NCI-H82 (cell line): ENCODE measurements around the gene ITPRIPL1.

ENCODE experiments used
- DNase-seq: peaks from one replicate; lab custom pipeline; 2025; lab: John Stamatoyannopoulos, UW

The ITPRIPL1 gene

GRCh38 chr2:96323849-96324248 lies 1.3 kb upstream of the ITPRIPL1 start:
- DNase-seq = no peak

GRCh38 chr2:96324721-96325040 lies 436 bp upstream of the ITPRIPL1 start:
- peak; percentile 64 for DNase-seq

GRCh38 chr2:96325884-96326255 lies 753 bp downstream of the ITPRIPL1 start:
- peak; percentile 49 for DNase-seq

GRCh38 chr2:96326564-96326963 lies 1.4 kb downstream of the ITPRIPL1 start:
- DNase-seq = no peak

GRCh38 chr2:96326990-96327820 lies 2.1 kb downstream of the ITPRIPL1 start:
- DNase-seq = no peak

- DNase-seq = no peak
Measured at GRCh38 chr2:96329456-96329855, 4.3 kb downstream of the ITPRIPL1 start.

- no peak for DNase-seq
Measured at GRCh38 chr2:96329874-96330273, 4.8 kb downstream of the ITPRIPL1 start.

- no peak for DNase-seq
Measured at GRCh38 chr2:96330407-96330806, 5.3 kb downstream of the ITPRIPL1 start.

GRCh38 chr2:96333708-96334107 lies 8.6 kb downstream of the ITPRIPL1 start:
- DNase-seq = no peak

GRCh38 chr2:96336104-96336775 lies 11.1 kb downstream of the ITPRIPL1 start:
- DNase-seq = no peak

- DNase-seq = no peak
Measured at GRCh38 chr2:96336873-96337272, 11.8 kb downstream of the ITPRIPL1 start.

GRCh38 chr2:96340493-96341414 lies 15.6 kb downstream of the ITPRIPL1 start:
- peak; percentile 63 for DNase-seq

GRCh38 chr2:96341641-96342040 lies 16.5 kb downstream of the ITPRIPL1 start:
- DNase-seq = no peak

GRCh38 chr2:96342085-96342484 lies 17.0 kb downstream of the ITPRIPL1 start:
- no peak for DNase-seq

- no peak for DNase-seq
Measured at GRCh38 chr2:96344011-96344410, 18.9 kb downstream of the ITPRIPL1 start.

GRCh38 chr2:96345438-96345837 lies 20.3 kb downstream of the ITPRIPL1 start:
- peak; percentile 28 for DNase-seq

GRCh38 chr2:96345868-96346462 lies 20.8 kb downstream of the ITPRIPL1 start:
- DNase-seq = no peak

GRCh38 chr2:96347395-96347794 lies 22.3 kb downstream of the ITPRIPL1 start:
- DNase-seq = no peak

GRCh38 chr2:96353032-96353561 lies 28.0 kb downstream of the ITPRIPL1 start:
- peak; percentile 31 for DNase-seq

GRCh38 chr2:96353606-96354101 lies 28.5 kb downstream of the ITPRIPL1 start:
- DNase-seq = no peak

- DNase-seq = no peak
Measured at GRCh38 chr2:96354492-96354891, 29.4 kb downstream of the ITPRIPL1 start.

- DNase-seq = no peak
Measured at GRCh38 chr2:96356889-96357288, 31.8 kb downstream of the ITPRIPL1 start.
